ENCODE results near the gene DCLK1. TPM values are rescaled to one million over a fixed set of nuclear protein-coding genes. Genes with fewer than 3 reads are reported as not detected.

Gene DCLK1
- total RNA-seq, 2 donors from 2014 or later = 25.6 to 27.8 TPM

DNA sequence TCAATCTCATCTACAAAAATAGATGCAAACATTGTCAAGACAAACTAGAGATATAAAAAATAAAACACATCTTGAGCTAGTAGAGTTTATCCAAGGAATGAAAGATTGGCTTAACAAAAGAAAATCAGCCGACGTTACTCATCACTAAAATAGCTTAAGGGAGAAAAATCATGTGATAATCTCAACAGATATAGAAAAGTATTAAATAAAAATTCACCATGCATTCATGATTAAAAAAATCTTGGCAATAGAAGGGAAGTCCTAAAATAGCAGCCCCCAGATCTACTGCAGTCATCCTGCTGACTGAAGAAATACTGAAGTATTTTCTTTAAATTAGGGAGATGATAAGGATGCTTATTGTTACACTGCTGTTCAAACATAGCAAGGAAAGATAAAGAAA lies 12.6 kb upstream of the DCLK1 start:
- H3K27ac ChIP-seq = no peak overlapping the region
- no peaks in the 10 kb centered on the region for H3K9me3 ChIP-seq
- TF ChIP-seq, protein P1, sequence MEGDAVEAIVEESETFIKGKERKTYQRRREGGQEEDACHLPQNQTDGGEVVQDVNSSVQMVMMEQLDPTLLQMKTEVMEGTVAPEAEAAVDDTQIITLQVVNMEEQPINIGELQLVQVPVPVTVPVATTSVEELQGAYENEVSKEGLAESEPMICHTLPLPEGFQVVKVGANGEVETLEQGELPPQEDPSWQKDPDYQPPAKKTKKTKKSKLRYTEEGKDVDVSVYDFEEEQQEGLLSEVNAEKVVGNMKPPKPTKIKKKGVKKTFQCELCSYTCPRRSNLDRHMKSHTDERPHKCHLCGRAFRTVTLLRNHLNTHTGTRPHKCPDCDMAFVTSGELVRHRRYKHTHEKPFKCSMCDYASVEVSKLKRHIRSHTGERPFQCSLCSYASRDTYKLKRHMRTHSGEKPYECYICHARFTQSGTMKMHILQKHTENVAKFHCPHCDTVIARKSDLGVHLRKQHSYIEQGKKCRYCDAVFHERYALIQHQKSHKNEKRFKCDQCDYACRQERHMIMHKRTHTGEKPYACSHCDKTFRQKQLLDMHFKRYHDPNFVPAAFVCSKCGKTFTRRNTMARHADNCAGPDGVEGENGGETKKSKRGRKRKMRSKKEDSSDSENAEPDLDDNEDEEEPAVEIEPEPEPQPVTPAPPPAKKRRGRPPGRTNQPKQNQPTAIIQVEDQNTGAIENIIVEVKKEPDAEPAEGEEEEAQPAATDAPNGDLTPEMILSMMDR (IDR thresholded peaks at IDR 0.05) = no peak
- DNase-seq (ENCODE audit: low spot score) (no peak), ATAC-seq (ENCODE audit: insufficient number of reproducible peaks, low FRiP score, low read depth) (no peak)
- H3K4me3 ChIP-seq = no peak overlapping the region
- H3K27me3 ChIP-seq (replicated peaks; ENCODE audit: insufficient read depth) = no peaks in the 10 kb centered on the region
- no peaks in the 10 kb centered on the region for H3K36me3 ChIP-seq
- H3K4me1 ChIP-seq (ENCODE audit: control insufficient read depth in 1 of 2, low read depth in 2 of 2) = no peaks in the 10 kb centered on the region

DNA sequence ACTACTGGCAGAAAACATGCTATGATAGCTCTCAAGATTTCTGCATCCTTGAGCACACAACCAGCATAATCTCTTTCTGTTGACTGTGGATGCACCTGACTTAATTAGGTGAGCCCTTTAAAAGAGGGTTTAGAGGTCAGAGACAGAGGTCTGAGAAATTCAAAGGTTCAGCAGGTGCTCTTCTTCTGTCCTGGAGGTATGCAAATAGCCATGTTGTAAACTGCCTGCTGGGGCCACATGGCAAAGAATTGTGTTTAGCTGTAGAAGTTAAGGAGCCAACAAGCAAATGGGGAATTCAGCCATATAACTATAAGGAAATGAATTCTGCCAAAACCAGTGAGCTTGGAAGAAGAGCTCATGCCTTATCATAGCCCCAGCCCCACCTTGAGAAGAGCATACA lies 11.6 kb upstream of the DCLK1 start:
- no peaks in the 10 kb centered on the region for H3K9me3 ChIP-seq
- no peak for ATAC-seq (ENCODE audit: insufficient number of reproducible peaks, low FRiP score, low read depth)
- no peaks in the 10 kb centered on the region for H3K36me3 ChIP-seq
- no peak for DNase-seq (ENCODE audit: low spot score)
- no peaks in the 10 kb centered on the region for H3K4me1 ChIP-seq (ENCODE audit: control insufficient read depth in 1 of 2, low read depth in 2 of 2)
- no peak overlapping the region for H3K27ac ChIP-seq
- no peak overlapping the region for H3K4me3 ChIP-seq
- TF ChIP-seq, protein P1 (IDR thresholded peaks at IDR 0.05) = no peak
- no peaks in the 10 kb centered on the region for H3K27me3 ChIP-seq (replicated peaks; ENCODE audit: insufficient read depth)

DNA sequence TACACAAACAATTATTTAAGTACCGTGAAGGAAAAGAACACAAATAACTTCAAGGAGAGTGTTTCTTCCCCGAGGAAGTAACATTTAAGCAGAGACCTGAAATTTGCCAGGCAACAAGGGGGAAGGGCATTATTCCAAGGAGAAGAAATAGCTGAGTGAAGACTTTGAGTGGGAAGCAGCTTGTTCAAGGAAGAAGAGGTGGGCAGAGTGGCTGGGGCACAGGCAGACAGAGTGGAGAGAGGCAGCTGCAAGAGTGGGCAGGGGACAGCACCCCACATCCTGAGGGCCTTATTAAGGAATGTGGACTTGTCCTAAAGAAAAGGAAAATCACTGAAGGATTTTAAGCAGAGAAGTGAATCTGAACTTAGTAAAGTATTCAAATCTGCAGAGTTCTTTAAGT lies 4.7 kb upstream of the DCLK1 start:
- H3K4me3 ChIP-seq = no peak overlapping the region
- TF ChIP-seq, protein P1 (IDR thresholded peaks at IDR 0.05) = no peak
- no peaks in the 10 kb centered on the region for H3K36me3 ChIP-seq
- no peaks in the 10 kb centered on the region for H3K9me3 ChIP-seq
- H3K4me1 ChIP-seq (ENCODE audit: control insufficient read depth in 1 of 2, low read depth in 2 of 2) = peaks cover 0 to 8% of the 10 kb centered on the region in 2 donors
- no peaks in the 10 kb centered on the region for H3K27me3 ChIP-seq (replicated peaks; ENCODE audit: insufficient read depth)
- no peak for ATAC-seq (ENCODE audit: insufficient number of reproducible peaks, low FRiP score, low read depth)
- DNase-seq (ENCODE audit: low spot score) = no peak
- no peak overlapping the region for H3K27ac ChIP-seq

DNA sequence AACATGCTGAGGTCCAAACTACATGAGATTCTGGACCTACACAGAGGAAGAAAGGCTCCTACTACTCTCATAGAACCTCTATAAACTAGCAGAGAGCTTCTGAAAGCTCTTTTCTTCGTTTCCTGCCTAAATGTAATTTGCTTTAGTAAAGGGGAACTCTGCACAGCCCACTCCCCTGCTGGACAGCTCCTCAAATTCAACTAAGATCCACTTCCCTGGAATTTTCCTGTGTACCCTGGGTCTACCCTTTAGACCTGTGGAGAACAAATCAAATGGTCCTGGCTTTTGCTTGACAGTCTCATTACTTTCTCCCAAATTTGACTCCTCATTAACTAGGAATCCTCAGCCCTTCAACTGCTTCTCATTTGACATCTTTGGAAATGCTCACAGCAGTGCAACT lies 3.5 kb upstream of the DCLK1 start:
- TF ChIP-seq, protein P1 (IDR thresholded peaks at IDR 0.05) = no peak
- no peaks in the 10 kb centered on the region for H3K9me3 ChIP-seq
- DNase-seq (ENCODE audit: low spot score) = no peak
- no peak overlapping the region for H3K4me3 ChIP-seq
- peaks cover 0 to 15% of the 10 kb centered on the region in 2 donors for H3K4me1 ChIP-seq (ENCODE audit: control insufficient read depth in 1 of 2, low read depth in 2 of 2)
- no peaks in the 10 kb centered on the region for H3K27me3 ChIP-seq (replicated peaks; ENCODE audit: insufficient read depth)
- H3K27ac ChIP-seq = no peak overlapping the region
- ATAC-seq (ENCODE audit: insufficient number of reproducible peaks, low FRiP score, low read depth) = no peak
- H3K36me3 ChIP-seq = no peaks in the 10 kb centered on the region

DNA sequence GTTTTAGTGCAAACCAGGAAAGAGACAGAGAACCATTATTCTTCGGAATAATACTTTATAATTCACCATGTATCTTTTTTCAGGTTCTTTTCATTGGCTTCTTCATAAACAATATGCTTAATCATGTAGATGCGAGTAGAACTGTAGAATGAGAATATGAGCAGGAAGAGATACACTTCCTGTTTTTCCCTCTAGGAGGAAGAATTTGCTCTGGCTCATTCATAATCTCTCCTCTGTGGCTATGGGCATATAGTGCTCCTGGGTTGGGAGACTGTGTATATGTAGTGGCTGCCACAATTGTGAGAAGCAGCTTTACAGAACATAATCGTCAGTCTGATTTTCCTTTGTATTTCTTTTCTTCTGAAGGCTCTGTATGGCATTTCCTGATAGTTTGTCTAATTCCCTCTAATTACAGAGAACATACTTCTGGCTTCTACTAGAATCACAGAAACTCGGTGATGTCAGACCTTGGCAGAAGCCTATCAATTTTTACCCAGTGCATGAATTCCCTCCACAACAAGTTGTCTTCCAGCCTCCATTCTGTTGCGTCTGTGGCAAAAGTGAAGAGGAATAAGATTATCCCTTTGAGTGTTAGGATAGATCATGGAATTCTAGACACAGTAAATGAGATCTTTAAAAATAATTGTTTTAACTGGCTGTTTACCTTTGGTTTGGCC lies 2.9 kb upstream of the DCLK1 start:
- Histone ChIP-seq H3K9me3 (no peaks in the 10 kb centered on the region), H3K27ac (no peak overlapping the region), H3K36me3 (no peaks in the 10 kb centered on the region), H3K4me3 (no peak overlapping the region), H3K4me1 (ENCODE audit: control insufficient read depth in 1 of 2, low read depth in 2 of 2) (peaks cover 0 to 15% of the 10 kb centered on the region in 2 donors), H3K27me3 (replicated peaks; ENCODE audit: insufficient read depth) (no peaks in the 10 kb centered on the region)
- DNase-seq (ENCODE audit: low spot score) (no peak), ATAC-seq (ENCODE audit: insufficient number of reproducible peaks, low FRiP score, low read depth) (no peak)
- TF ChIP-seq, protein P1 (IDR thresholded peaks at IDR 0.05) = no peak
